Measurements from ENCODE around the gene FOXL2. TPM values are rescaled to one million over a fixed set of nuclear protein-coding genes. Genes with fewer than 3 reads are reported as not detected.

FOXL2 gene
- total RNA-seq, 1 donor from 2014 or later, result 0.22 TPM

DNA sequence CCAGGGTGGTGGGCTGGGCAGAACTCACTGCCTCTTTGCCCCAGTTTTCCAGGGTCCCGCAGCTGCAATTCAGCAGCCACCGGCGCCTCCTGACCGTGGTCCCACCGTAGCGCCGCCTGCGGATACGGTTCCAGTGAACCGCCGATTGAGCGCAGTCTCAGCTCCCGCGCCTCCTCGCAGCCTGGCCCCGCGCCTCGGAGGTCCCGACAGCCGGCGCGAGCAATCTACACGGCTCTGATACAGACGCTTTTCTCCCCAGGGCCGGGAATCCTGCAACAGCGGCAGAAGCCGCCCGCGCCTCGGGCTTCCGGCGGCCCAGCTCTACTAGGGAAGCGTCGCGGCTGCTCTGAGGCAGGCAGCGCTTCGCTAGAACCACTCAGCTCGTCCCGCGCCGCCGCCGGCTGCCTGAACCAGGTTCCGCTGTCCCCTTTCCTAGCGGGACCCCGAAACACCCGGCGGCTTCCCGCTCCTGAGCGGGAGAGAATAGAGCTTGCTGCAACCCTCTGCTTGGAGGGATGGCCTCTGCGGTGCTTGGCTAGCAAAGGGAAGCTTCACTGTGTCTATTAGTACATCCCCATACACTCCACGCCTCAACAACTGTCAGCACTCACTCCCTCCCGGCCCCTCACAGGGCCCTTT lies 3.2 kb upstream of the FOXL2 start:
- H3K4me1 Mint-ChIP-seq (ENCODE audit: low read depth), result peaks cover 17% of the 10 kb centered on the region
- TF ChIP-seq, protein P1, sequence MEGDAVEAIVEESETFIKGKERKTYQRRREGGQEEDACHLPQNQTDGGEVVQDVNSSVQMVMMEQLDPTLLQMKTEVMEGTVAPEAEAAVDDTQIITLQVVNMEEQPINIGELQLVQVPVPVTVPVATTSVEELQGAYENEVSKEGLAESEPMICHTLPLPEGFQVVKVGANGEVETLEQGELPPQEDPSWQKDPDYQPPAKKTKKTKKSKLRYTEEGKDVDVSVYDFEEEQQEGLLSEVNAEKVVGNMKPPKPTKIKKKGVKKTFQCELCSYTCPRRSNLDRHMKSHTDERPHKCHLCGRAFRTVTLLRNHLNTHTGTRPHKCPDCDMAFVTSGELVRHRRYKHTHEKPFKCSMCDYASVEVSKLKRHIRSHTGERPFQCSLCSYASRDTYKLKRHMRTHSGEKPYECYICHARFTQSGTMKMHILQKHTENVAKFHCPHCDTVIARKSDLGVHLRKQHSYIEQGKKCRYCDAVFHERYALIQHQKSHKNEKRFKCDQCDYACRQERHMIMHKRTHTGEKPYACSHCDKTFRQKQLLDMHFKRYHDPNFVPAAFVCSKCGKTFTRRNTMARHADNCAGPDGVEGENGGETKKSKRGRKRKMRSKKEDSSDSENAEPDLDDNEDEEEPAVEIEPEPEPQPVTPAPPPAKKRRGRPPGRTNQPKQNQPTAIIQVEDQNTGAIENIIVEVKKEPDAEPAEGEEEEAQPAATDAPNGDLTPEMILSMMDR (IDR thresholded peaks at IDR 0.05), result peak; percentile 20
- no peak overlapping the region for H3K27ac Mint-ChIP-seq (ENCODE audit: unreplicated experiment)
- peaks cover 69% of the 10 kb centered on the region for H3K27me3 Mint-ChIP-seq (ENCODE audit: low read depth)
- peaks cover 1% of the 10 kb centered on the region for H3K36me3 Mint-ChIP-seq (ENCODE audit: low read depth)
- no peak for DNase-seq (ENCODE audit: low spot score)
- H3K4me3 Mint-ChIP-seq (ENCODE audit: unreplicated experiment), result peak overlapping the region; percentile 59
- H3K9me3 Mint-ChIP-seq (ENCODE audit: low read depth), result no peaks in the 10 kb centered on the region

DNA sequence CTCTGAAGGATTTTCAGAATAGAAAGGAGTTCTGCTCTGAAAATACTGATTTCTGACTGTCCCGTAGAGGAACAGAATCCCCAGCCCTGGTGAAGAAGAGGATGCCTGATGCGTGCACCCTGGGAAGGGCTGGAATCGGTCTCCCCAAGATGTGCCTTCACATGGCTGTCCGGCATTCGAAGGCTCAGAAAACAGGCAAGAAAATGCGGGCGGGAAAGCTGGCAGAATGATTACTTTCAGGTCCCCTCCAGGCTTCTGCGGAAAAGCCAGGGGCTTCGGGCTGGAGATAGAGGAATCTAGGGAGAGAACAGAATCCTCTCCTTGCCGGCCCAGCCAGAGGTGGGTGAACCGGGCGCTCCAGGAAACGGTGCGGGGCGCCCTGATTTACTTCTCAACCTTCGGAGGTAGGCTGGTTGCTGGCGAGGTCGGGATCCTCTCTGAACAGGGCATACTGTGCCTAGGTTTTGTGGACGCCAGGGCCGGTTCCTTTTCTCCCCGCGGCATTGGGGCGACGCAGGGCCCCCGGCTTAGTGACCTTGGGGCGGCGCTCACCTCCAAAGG lies 2.6 kb upstream of the FOXL2 start:
- no peak overlapping the region for H3K27ac Mint-ChIP-seq (ENCODE audit: unreplicated experiment)
- TF ChIP-seq, protein P1 (IDR thresholded peaks at IDR 0.05), result no peak
- peaks cover 3% of the 10 kb centered on the region for H3K36me3 Mint-ChIP-seq (ENCODE audit: low read depth)
- DNase-seq (ENCODE audit: low spot score), result no peak
- H3K4me3 Mint-ChIP-seq (ENCODE audit: unreplicated experiment), result peak overlapping the region; percentile 59
- H3K27me3 Mint-ChIP-seq (ENCODE audit: low read depth), result peaks cover 69% of the 10 kb centered on the region
- H3K4me1 Mint-ChIP-seq (ENCODE audit: low read depth), result peaks cover 21% of the 10 kb centered on the region
- H3K9me3 Mint-ChIP-seq (ENCODE audit: low read depth), result no peaks in the 10 kb centered on the region

DNA sequence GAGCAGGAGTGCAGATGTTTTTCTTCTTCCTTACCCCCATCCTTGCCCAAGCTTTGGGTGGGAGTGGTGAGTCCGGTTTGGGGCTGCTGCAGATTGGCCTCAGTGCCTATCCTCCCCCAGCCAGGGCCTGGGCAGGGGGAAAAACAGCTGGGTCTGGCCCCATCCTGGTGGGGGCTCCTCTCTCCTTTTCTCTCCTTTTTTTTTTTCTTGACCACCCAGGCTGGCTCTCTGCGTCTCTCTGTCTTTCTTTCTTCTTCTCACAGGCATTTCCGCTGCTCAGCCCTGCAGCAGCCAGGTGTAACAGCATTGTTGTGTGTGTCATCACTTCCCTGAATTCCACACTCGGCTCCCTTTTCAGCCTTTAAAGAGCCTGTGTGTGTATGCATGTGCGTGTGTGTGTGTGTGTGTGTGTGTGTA lies 2.1 kb upstream of the FOXL2 start:
- DNase-seq (ENCODE audit: low spot score), result no peak
- H3K36me3 Mint-ChIP-seq (ENCODE audit: low read depth), result peaks cover 3% of the 10 kb centered on the region
- no peak overlapping the region for H3K4me3 Mint-ChIP-seq (ENCODE audit: unreplicated experiment)
- peaks cover 70% of the 10 kb centered on the region for H3K27me3 Mint-ChIP-seq (ENCODE audit: low read depth)
- H3K4me1 Mint-ChIP-seq (ENCODE audit: low read depth), result peaks cover 21% of the 10 kb centered on the region
- no peaks in the 10 kb centered on the region for H3K9me3 Mint-ChIP-seq (ENCODE audit: low read depth)
- TF ChIP-seq, protein P1 (IDR thresholded peaks at IDR 0.05), result no peak
- no peak overlapping the region for H3K27ac Mint-ChIP-seq (ENCODE audit: unreplicated experiment)

DNA sequence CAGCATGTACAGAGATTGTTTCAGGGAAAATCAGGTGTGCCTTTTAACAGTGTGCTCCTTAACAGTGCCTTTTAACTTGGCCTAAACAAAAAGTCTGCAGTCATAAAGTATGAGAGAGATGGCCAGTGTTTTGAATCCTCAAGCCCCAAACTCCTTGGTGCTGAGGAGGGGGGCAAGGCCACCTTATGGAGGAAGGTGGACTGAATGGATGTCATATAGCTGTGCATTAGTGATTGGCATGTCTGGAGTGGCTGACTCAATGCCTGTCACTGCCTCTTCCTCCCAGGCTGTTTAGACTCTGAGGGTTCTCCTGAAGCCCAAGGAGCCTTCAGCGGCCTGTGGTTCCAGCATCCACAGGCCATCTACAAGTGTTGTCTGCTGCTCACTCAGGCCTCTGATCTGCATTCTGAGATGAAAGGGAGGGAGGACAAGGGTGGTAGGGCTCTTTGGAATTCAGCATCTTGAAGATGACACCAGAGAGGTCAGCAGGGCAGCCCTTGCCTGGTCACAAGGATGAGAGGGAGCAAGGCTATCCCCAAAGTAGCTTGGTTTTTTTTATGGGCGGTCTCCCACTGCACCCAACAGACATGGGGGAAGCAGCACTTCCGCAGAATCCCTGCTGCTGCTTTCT lies 1.5 kb upstream of the FOXL2 start:
- TF ChIP-seq, protein P1 (IDR thresholded peaks at IDR 0.05), result no peak
- Mint-ChIP-seq H3K36me3 (ENCODE audit: low read depth) (peaks cover 3% of the 10 kb centered on the region), H3K9me3 (ENCODE audit: low read depth) (no peaks in the 10 kb centered on the region), H3K4me1 (ENCODE audit: low read depth) (peaks cover 21% of the 10 kb centered on the region), H3K27ac (ENCODE audit: unreplicated experiment) (no peak overlapping the region), H3K27me3 (ENCODE audit: low read depth) (peaks cover 71% of the 10 kb centered on the region), H3K4me3 (ENCODE audit: unreplicated experiment) (no peak overlapping the region)
- no peak for DNase-seq (ENCODE audit: low spot score)

DNA sequence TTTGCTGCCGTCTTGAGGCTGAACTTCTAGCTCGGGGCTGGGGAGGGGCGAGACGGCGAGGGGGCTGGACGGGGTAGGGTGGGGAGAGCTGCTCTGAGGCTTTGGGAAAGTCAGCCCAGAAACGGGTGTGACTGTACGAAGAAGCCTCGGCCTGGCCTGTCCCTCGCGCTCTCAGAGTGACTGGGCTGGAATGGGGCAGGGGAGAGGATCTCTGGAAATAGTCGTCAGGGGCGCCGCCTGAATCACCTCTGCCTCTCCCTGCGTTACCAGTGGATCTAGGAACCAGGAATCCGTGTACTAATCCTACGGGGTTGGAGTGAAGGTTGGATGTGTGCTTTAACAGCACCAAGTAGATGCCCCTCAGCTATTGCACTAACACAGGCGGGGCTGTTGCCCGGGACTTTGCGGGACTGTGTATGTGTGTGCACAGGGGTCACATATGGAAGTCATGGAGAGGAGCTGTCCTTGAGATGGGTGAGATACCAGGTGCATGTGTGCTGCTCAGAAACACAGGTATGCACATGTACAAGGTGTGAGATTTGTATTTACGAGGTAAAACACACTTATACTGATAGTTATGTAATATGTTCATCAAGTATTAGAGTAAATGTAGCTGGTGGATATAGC lies 671 bp upstream of the FOXL2 start:
- peaks cover 21% of the 10 kb centered on the region for H3K4me1 Mint-ChIP-seq (ENCODE audit: low read depth)
- H3K4me3 Mint-ChIP-seq (ENCODE audit: unreplicated experiment), result peak overlapping the region; percentile 71
- H3K9me3 Mint-ChIP-seq (ENCODE audit: low read depth), result no peaks in the 10 kb centered on the region
- TF ChIP-seq, protein P1 (IDR thresholded peaks at IDR 0.05), result no peak
- H3K27me3 Mint-ChIP-seq (ENCODE audit: low read depth), result peaks cover 80% of the 10 kb centered on the region
- peaks cover 3% of the 10 kb centered on the region for H3K36me3 Mint-ChIP-seq (ENCODE audit: low read depth)
- no peak for DNase-seq (ENCODE audit: low spot score)
- H3K27ac Mint-ChIP-seq (ENCODE audit: unreplicated experiment), result no peak overlapping the region
